Fibroblast of the conjunctiva (primary cell): ENCODE data around the gene TK2.
"Not testable (repeated sequence)": the region's sequence is repeated elsewhere in the genome, so short reads cannot be mapped to it uniquely, and the experiment has no call there.

ENCODE experiments used
- DNase-seq: peaks from one replicate; pipeline ENCODE4 v3.0.0-alpha.2; 2010; ENCODE audit warnings: low read depth

TK2 gene

DNA sequence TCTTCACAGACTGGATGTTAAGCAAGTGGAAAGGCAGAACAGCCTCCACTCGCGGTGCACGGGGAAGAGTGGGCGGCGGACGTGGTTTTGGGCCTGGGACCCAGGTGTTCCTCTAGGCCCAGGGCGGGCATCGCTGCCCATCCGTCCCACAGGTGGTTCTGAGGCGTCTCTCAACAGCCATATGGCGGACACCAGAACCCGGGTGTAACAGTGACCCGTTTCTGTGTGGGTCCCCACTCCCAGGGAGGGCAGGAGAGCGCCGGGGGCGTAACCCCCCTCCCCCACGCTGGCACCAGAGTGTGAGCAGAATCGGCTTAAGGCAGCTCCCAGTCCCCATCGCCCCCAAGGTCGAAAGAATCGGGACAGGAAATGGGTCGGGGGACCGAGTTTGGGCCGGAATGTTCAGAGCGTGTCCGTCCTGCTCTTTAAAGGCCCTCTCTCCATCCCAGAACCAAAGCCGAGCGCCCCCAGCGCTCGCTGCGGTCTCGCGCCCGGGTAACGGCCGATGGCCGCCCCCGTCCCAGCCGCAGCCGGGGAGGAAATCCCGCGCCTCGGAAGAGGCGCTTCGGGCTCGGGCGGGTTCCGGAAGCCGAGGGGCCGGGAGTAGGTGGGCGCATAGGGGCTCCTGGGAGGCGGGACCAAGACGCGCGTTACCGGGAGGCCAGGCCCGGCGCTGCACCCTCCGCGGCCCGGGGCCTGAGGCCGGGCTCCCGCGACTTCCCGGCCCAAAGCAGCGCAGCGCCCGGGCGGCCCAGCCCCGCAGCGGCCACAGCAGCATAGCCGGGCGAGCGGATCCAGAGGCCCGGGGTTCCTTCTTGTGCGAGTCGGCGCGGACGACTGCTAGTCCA is at the start of gene TK2:
TK2 (minus strand) TSS at position 839 of the 848 bp plus-strand sequence; CDS start at position 778, 61 bp downstream.
- DNase-seq: peak; percentile 23

DNA sequence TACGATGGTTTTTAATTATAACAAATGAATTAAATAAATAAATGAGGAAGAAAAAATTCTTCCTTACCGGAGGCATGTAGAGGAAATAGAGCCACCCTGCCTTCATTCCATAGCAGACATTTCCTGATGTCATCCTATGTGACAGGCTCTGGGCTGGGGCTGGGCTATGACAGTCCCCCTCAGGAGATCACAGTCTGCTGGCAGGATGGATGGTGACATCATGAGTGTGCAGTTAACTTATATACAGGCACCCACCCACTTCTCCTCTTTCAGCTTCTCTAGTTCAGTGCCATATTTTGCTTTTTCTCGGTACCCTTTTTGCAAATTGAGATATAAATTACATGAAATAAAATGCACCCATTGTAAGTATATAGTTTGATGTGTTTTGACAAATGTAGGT is 48.2 kb upstream of the TK2 start:
- DNase-seq: no peak

DNA sequence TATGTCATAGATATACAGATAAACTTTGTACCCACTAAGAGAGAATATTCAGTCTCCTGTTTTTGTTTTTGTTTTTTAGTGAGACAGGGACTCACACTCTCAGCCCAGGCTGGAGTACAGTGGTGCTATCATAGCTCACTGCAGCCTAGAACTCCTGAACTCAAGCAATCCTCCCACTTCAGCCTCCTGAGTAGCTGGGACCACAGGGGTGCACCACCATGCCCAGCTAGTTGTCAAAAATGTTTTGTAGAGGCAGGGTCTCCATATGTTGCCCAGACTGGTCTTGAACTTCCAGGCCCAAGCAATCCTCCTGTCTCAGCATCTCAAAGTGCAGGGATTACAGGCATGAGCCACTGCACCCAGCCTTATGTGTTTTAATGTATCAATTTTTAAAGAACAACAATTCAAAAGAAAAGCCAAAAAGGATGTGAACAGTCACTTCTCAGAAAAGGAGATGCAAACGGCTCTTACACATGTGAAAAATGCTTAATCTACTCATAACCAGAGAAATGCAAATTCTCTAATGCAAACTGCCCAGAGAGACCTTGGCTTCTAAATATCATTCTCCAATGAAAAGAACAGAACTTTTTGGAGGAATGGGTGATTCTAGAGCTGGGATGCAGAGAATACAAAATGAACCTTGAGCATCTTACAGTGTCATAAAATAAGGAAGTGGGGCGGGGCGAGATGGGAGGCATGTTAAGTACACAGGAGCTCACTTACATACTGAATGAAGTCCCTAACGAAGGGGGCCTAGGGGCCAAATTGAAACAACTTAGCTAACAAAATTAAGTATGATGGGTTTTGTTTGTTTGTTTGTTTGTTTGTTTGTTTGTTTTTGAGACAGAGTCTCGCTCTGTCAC is 47.3 kb upstream of the TK2 start:
- DNase-seq: no peak

DNA sequence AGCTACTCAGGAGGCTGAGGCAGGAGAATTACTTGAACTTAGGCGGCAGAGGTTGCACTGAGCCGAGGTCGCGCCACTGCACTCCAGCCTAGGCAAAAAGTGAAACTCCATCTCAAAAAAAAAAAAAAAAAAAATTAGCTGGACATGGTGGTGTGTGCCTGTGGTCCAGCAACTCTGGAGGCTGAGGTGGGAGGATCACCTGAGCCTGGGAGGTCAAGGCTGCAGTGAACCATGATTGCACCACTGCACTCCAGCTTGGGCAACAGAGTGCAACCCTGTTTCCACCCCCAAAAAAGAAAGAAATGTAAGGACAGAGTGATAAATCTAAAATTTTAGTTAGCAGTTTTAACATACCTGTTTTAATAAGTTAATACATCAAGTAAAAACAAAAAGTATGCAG is 46.6 kb upstream of the TK2 start:
- DNase-seq: not testable (repeated sequence)

DNA sequence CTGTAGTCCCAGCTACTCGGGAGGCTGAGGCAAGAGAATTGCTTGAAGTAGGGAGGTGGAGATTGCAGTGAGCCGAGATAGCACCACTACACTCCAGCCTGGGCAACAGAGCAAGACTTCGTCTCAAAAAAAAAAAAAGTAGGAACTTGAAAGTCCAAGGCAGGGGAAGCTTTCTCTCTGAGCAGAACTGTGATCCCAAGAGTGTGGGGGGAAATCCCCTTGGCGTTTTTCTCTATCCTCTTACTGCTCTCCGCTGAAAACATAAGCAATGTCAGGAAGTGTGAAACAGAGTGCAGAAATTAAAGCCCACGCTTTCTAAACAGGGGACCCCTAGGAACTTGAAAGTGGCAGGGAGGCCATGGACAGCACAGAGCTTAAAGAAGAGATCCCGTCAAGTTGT is 44.8 kb upstream of the TK2 start:
- DNase-seq: no peak

DNA sequence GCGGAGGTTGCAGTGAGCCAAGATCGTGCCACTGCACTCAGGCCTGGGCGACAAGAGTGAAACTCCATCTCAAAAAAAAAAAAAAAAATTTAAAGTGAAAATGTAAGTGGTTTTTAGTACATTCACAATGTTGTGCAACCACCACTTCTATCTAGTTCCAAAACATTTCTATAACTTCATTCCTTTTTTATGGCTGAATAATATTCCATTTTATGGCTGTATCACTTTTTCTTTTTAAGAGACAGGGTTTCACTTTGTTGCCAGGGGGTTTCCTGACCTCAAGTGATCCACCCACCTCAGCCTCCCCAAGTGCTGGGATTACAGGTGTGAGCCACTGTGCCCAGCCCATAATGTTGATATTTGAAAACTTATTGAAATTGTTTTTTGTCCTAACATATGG is 42.9 kb upstream of the TK2 start:
- DNase-seq: no peak

DNA sequence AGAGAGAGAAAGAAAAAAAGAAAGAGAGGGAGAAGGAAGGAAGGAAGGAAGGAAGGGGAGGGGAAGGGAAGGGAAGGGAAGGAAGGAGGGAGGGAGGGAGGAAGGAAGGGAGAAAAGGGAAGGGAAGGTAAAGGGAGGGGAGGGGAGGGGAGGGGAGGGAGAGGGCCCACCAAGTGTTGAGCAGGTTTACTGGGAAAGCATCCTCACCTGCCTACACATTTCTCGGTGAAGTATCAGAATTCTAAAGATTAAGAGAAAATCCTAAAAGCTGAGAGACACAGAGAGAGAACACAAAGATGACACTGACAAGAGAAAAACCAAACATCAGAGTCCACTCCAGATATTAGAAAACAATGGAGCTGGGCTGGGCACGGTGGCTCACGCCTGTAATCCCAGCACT is 42.3 kb upstream of the TK2 start:
- DNase-seq: no peak

DNA sequence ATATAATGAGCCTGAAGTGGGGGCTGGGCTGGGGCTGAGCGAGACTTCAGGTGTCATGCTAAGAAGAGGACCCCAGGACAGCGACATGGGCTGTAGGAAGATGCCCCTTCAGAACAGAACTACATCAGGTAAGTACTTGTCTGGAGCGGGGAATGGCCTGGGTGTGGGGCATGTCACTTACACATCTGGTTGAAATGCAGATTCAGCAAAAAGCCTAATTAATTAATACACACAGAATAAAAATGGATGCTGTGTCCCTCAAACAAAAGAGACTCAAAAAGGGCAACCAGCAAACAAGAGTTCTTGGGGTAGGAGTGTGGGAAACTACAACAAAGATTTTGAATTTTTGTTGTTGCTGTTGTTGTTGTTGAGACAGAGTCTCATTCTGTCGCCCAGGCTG is 41.1 kb upstream of the TK2 start:
- DNase-seq: no peak

DNA sequence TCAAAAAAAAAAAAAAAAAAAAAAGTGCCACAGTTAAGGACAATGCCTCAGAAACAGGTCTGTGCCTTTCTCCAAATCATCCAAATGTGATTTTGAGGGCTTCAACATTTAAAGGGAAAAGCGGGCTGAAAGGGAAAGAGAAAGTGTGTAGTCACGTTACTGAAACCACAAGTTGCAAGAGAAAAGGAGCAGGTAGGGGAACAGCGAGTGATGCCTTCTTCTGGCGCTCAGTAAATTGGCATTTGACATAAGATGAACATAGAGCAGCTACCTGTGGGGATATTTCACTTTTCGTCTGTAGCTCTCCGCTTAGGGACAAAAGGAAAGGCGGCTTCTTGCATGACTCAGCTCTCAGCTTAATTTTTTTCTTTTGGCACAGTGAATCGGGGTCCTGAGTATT is 40.4 kb upstream of the TK2 start:
- no peak for DNase-seq

DNA sequence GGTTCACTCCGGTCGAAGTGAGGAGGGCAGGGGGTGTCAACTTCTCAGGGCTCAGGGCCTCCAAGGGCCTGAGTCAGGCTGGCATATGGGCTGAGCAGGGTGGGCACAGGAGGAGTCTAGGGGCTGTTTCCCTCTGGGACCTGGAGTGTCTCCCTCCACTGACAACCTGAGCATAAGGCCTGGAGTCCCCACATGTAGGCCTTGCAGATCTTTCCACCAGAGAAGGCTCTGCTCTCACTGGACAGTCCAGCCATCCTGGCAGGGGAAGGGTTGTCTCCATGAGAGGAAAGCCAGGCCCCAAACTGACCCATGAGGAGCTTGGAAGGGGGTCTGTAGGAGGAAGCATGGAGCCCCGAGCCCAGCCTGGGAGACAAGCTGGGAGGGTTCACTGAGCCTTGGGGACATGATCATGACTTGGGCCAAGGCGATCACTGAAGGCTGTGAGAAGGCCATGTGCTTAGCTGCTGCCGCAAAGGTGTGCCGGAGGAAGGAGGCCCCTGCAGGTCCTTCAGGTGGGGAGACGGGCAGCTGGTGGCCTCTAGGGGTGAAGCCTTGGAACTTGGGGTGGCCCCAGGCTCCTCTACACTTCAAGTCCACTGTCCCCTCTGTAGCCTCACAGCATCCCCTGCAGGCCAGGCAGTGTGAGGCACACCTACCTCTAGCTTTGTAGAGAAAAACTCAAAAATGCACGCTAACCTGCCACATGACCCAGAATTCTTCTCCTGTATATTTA is 39.2 kb upstream of the TK2 start:
- peak; percentile 23 for DNase-seq

DNA sequence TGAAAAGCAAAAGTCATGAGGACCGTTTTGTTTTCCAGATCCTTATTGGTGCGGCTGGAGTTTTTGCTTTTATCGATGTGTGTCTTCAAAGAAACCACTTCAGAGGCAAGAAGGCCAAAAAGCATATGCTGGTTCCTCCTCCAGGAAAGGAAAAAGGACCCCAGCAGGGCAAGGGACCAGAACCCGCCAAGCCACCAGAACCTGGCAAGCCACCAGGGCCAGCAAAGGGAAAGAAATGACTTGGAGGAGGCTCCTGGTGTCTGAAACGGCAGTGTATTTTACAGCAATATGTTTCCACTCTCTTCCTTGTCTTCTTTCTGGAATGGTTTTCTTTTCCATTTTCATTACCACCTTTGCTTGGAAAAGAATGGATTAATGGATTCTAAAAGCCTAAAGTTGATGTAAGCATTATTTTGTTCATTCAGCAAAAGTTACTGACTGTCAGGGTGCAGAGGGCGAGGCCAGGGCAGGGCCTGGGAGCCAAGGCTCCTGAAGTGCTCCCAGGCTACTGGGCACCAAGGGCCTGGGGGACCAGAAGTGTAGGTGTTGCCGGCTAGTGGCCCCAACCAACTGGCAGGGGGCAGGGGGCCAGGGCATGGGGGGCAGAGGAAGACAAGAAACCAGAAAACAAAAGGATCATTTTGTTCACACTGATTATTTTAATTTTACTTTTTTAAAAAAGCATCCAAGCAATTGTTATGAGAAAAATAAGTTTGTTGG is 38.1 kb upstream of the TK2 start:
- DNase-seq: no peak

DNA sequence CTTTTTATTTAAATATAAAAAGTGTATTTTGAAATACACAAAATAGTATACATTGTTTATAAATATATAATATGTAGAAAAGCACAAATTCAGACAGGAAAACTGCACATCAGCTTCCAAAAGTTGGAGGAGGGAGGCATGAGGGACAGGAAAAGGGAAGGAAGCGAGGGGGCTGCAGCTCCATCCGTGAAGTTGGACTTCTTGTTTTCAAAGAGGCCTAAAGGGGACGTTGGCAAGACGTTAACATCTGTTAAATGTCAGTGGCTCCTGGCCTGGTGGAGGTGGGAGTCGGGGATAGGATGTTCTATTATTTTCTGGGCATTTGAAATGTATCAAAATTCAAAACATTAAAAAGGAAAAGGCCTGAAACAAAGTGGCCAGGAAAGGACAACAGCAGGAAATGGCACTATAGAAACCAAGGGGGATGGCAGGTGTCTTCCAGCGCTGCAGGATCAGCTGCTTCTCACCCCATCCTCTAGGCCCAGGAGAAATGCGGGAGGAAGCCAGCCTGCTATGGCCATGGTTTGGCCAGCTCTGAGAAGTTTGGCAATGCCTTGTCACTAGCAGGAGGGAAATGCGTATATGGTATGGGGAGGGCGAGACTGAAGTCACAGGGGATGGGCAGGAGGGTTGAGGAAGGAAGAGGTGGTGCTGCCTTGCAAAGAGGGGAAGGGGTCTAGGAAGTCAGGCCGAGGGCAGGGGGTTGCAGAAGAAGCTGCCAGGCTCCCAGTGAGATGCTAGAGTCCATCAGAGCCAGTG is 35.7 kb upstream of the TK2 start:
- DNase-seq: no peak

DNA sequence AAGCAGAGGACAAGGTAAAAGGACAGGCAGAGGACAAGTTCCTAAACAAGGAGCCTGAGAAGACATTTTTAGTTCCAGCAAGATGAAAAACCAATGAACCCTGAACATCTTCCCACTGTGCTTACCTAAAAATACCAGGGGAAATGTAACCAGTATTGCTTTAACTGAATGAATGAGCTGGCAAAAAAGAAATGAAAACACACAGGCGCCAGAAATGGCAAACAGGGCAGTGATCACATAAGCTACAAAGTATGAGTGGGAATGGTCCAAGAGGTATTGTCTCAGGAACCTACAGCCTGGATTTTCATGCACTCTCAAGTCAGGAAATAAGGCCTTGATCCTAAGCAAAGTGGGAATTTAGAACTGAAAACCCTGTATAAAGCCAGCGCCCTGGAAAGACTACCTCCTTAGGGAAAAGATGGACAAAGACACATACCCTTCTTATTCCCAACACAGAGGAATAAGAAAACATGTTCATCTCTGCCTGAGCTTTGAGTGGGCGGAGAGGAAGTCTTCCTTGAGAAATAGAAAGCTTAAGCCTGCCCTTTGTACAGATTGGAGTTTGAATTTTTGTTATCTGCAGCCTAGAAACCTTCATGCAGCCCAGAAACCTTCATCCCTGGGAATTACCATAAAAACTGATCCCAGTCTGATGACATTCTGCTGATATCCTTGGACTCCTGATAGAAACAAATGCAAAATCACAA is 31.5 kb upstream of the TK2 start:
- no peak for DNase-seq

DNA sequence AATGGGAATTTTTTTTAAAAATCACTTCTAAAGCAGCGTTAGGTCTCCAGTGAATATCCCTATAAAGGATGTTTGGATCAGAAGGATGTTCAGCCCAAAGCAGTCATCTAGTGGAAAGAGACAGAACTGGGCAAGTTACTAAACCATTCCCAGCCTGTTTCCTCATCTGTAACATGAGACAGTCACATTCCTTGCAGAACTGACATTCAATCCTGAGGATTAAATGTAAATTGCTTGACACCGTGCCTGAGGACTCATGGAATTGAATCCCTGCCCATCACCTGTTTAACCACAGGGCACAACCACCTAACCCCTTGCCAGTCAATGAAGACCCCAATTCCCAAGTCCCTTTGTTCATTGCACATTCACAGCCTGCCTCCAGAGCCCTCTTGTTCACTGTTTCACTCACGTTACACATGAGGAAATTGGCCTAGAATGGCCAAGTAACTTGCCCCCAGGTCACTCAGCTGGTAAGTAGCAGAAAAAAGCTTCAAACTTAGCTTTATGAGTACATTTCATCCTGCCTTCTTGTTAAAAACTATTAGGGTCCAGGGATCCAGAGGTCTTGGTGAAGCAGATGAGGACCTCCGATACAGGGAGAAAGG is 30.8 kb upstream of the TK2 start:
- peak; percentile 63 for DNase-seq

DNA sequence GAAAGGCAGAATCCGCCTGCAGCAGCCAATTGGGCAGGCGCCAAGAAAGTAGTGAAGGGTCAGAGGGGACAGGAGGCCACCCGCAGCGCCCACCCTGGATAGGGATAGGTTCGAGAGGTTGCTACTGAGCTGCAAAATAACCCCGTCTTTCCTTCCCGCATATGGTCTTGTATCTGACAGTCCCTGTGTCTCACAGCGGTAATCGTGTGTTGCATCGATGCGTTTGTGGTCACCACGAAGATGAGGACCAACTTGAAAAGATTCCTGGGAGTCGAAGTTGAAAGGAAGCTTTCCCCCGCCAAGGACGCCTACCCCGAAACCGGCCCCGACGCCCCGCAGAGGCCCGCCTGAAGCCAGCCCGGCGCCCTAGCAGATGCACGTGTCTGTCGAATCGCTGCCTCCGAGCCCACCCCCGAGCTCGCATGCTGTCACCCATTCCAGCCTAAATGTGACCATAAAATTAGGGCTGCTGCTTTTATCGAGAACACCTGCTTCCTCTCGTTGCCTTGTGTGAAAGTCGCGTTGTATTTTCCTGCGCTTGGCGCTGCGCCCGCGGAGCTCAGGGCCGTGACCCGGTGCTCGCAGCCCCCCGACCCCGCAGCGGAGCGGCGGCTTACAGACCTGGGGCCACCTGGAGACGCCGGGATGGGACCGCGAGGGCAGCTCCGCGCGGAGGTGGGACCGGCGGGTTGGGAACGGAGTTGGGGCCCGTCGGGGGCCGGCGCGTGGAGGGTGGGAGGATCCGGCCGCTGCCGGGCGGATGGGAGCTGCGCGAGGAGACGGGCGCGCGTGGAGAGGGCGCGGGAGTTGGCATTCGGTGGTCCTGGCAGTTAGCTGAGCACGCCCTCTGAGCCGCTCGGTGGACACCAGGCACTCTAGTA is 29.0 kb upstream of the TK2 start, which contains the start of gene CMTM2:
CMTM2 (plus strand) TSS at position 813 of the 881 bp plus-strand sequence. CDS start 145 bp downstream, outside the sequence.
- DNase-seq: no peak

DNA sequence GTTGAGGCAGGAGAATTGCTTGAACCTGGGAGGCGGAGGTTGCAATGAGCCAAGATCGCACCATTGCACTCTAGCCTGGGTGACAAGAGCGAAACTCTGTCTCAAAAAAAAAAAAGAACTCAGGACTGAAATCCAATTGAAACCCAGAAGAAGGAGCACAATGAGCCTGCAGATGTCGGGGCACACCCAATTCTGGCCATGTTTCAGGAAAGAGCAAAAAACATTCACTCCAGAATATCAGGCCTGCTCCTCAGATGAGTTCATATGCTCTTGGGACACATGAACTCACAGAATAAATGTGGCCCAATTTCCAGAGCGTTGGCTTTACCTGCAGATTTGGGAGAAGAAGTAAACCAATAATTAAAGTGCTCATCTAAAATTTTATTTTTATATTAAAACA is 26.4 kb upstream of the TK2 start:
- DNase-seq: no peak

DNA sequence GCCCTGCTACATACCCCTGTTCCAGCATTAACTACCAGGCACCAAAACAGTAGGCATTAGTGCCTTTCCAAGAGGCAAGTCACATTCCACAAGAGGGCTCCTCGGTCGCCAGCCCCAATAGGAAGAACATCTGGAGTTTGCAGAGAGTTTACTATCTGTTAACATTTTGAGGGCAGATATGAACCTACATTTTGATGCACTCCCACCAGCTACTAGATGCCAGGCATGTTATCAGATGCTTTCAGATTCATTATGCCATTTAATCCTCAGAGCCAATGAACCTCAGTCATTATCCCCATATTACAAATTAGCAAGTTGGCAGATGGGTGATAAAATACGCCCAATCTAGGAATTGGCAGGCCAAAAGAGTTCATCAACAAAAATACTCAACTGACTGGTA is 25.1 kb upstream of the TK2 start:
- no peak for DNase-seq

DNA sequence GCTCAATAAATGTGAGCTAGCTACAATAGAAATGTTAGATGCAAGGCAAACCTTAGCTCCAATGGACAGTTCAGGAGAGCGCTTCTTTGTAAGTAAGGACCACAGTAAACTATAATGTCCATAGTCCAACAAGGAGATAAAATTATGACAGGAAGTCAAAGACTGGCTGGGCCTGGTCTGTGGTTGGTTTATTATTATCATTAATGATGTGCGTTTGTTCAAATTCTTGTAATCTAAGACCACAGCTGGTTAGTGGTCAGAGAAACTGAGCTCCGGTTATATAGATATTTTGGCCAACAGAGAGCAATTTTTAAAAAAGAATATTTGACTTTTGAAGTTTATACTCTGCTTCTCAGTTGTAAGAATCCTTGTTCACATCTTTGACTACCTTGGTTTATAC is 24.6 kb upstream of the TK2 start:
- no peak for DNase-seq

DNA sequence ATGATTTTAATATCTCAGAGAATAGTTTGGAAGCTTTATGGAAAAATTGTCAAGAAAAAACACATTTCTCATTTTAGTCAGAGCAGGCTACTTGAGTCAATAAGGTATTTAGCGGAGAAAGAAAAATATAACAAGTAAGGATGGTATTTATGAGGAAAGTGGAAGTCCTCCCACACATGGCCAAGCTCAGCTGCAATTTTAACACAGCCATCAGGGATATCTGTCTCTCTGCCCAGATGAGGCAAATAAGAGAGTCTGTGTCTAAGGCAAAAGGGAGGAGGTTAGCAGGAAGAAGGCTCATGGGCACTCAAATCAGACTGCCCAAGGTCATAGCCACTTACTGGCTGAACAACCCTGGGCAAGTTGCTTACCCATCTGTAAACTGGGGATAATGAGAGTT is 24.2 kb upstream of the TK2 start:
- no peak for DNase-seq
